ENCODE results near the gene USH2A. TPM values are rescaled to one million over a fixed set of nuclear protein-coding genes. Genes with fewer than 3 reads are reported as not detected.

USH2A gene
- total RNA-seq, 4 donors from 2014 or later, result not detected

DNA sequence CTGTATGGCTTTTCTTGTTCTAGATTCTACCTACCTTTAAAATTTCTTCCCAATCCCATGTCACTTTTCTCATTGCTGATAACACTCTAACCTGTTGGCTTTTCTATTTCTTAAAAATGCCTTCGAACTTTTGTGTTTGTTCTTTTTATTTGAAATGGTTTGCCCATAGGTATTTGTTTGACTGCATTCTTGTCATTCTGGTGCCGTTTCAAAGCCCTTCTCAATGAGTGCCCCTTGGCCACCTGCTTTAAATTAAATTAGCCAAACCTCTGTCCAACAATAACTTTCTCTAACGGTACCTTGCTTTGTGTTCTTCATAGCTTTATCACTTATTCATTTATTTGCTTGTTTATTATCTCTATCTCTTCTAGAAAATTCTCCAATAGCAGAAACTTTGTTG, 817.2 kb downstream of the USH2A start:
- no peak for ATAC-seq (ENCODE audit: low FRiP score)
- no peak for TF ChIP-seq CTCF (IDR thresholded peaks at IDR 0.05)

GRCh38 chr1:215605011-215605621, 818.1 kb downstream of the USH2A start:
- DNase-seq (ENCODE audit: low spot score) (no peak), ATAC-seq (ENCODE audit: low FRiP score) (no peak)
- TF ChIP-seq CTCF (IDR thresholded peaks at IDR 0.05), result no peak

More for the DNA sequence above, 817.2 kb downstream of the USH2A start:
- no peak for DNase-seq (ENCODE audit: low spot score)

DNA sequence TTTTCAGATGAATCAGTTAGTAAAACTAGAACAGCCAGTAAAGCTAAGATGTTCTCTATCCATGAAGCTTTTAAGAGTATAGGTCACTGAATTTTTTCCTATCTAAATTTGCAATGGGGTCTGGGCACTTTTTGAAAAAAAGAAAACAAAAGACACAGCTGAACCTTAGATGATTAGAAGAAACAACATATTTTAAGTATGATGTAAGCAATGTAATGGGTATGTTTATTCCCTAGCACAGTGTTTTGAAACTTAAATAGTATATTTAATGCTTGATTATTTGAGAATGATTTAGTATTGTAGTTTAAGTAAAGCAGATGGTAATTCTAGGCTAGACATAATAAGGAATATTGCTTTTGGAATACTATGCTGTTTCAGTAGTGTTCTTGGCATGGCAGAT, 819.9 kb downstream of the USH2A start:
- TF ChIP-seq CTCF (IDR thresholded peaks at IDR 0.05), result no peak
- ATAC-seq (ENCODE audit: low FRiP score) (no peak), DNase-seq (ENCODE audit: low spot score) (no peak)

DNA sequence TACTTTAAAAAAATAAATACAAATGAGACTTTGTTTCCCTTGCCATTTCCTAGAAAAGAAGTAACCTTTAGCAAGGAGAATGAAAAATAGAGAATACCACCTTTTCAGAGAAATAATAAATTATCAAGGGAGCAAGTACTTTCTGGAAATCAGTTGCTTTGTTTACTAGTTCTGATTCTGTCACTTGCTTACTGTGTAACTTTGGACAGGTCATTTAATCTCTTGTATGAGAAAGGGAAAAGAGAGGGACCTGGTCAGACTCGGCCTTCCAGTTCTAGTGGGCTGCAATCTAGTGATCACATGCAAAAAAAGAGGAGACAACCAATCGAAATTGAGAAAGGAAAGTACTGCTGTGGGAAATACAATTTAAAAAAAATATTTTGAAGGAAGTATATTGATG, 822.0 kb downstream of the USH2A start:
- ATAC-seq (ENCODE audit: low FRiP score), result no peak
- TF ChIP-seq CTCF (IDR thresholded peaks at IDR 0.05), result no peak
- no peak for DNase-seq (ENCODE audit: low spot score)

- DNase-seq (ENCODE audit: low spot score) (no peak), ATAC-seq (ENCODE audit: low FRiP score) (no peak)
- no peak for TF ChIP-seq CTCF (IDR thresholded peaks at IDR 0.05)
These were observed 822.4 kb downstream of the USH2A start for GRCh38 chr1:215600867-215601266.

DNA sequence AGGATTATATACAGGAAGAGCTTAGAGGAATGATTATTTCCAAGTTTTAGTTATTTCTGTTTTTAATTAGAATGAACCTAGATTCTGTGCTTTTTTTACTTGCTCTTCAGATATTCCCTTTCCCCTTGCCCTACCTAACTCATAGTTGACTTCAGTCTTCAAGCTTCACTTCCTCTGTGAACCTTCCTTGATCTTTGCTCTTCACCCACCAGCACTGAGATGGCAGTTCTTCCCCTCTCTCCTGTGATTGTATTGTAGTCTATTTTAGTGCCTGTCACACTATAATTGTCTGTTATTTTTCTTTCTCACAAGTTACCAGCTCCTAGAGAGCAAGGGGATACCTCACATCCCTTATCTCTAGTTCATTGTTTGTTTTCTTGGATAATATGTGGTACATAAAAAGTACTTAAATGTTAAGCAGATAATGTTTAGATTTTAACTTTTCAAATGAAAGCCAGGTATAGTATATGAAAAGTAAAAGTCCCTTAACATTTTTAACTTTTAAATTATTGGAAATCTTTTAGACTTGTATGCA, 822.9 kb downstream of the USH2A start:
- ATAC-seq (ENCODE audit: low FRiP score) (no peak), DNase-seq (ENCODE audit: low spot score) (no peak)
- TF ChIP-seq CTCF (IDR thresholded peaks at IDR 0.05), result no peak

GRCh38 chr1:215599418-215600074, 823.7 kb downstream of the USH2A start:
- ATAC-seq (ENCODE audit: low FRiP score) (no peak), DNase-seq (ENCODE audit: low spot score) (no peak)
- no peak for TF ChIP-seq CTCF (IDR thresholded peaks at IDR 0.05)
